ENCODE results near the gene ZCWPW1. TPM values are rescaled to one million over a fixed set of nuclear protein-coding genes. Genes with fewer than 3 reads are reported as not detected.
A peak's percentile ranks its signal among the peaks of the same experiment; 100 is the strongest.
"Not testable (repeated sequence)": the region's sequence is repeated elsewhere in the genome, so short reads cannot be mapped to it uniquely, and the experiment has no call there.

The ZCWPW1 gene
- total RNA-seq, 1 donor from 2014 or later = 1.3 TPM

DNA sequence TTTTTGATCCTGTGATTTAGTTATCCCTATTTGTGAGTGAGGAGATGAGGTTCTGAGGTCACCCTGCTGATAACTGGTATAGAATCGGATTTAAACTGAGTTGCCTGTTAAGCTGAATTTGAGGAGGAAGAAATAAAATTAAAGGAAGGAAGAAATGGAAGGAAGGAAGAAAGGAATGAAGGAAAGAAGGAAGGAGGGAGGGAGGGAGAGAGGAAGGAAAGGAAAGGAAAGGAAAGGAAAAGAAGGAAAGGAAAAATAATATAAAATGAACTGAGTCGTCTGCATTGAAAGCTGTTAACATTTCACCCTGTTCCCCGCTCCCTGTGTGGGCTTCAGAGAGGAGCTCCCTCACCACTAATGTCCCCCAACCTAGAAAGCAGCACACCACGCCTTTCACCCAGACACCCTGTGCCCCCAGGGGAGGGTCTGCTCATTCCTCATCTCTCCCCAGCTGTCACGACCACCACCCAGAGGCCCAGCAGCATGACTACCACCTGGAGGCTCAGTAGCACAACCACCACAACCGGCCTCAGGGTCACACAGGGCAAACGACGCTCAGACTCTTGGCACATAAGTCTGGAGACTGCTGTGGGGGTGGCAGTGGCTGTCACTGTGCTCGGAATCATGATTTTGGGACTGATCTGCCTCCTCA lies 38.9 kb downstream of the ZCWPW1 start:
- TF ChIP-seq, protein P1, sequence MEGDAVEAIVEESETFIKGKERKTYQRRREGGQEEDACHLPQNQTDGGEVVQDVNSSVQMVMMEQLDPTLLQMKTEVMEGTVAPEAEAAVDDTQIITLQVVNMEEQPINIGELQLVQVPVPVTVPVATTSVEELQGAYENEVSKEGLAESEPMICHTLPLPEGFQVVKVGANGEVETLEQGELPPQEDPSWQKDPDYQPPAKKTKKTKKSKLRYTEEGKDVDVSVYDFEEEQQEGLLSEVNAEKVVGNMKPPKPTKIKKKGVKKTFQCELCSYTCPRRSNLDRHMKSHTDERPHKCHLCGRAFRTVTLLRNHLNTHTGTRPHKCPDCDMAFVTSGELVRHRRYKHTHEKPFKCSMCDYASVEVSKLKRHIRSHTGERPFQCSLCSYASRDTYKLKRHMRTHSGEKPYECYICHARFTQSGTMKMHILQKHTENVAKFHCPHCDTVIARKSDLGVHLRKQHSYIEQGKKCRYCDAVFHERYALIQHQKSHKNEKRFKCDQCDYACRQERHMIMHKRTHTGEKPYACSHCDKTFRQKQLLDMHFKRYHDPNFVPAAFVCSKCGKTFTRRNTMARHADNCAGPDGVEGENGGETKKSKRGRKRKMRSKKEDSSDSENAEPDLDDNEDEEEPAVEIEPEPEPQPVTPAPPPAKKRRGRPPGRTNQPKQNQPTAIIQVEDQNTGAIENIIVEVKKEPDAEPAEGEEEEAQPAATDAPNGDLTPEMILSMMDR (IDR thresholded peaks at IDR 0.05; ENCODE audit: insufficient read depth, low read length, severe bottlenecking) = no peak
- FAIRE-seq = no peak
- H3K4me3 ChIP-seq (ENCODE audit: low read depth, low read length) = no peak overlapping the region
- H3K36me3 ChIP-seq (ENCODE audit: control insufficient read depth, insufficient read depth, low read length) = no peaks in the 10 kb centered on the region
- DNase-seq (ENCODE audit: low read depth) = no peak
- H3K27me3 ChIP-seq (ENCODE audit: control insufficient read depth, insufficient read depth, low read length) = no peaks in the 10 kb centered on the region

DNA sequence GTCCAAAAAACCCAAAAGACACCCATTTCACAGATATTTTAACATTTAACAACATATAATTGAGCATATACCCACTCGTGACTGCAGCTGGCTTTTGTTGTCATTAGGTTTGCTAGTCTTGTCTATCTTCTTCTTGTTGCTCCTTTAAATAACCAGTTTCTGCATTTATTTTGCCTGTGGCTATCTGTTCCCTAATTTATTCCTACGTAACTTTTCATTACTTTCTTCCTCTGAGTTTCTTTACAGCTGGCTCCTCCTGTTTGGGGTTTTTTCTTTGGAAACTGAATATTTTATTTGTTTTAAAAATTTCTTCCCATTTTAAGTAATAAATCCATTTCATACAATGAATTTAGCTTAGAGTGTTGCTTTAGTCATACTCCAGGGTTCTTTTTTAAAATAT lies 40.8 kb downstream of the ZCWPW1 start:
- H3K4me3 ChIP-seq (ENCODE audit: low read depth, low read length) = no peak overlapping the region
- no peaks in the 10 kb centered on the region for H3K36me3 ChIP-seq (ENCODE audit: control insufficient read depth, insufficient read depth, low read length)
- FAIRE-seq (no peak), DNase-seq (ENCODE audit: low read depth) (no peak)
- H3K27me3 ChIP-seq (ENCODE audit: control insufficient read depth, insufficient read depth, low read length) = no peaks in the 10 kb centered on the region
- TF ChIP-seq, protein P1 (IDR thresholded peaks at IDR 0.05; ENCODE audit: insufficient read depth, low read length, severe bottlenecking) = no peak

DNA sequence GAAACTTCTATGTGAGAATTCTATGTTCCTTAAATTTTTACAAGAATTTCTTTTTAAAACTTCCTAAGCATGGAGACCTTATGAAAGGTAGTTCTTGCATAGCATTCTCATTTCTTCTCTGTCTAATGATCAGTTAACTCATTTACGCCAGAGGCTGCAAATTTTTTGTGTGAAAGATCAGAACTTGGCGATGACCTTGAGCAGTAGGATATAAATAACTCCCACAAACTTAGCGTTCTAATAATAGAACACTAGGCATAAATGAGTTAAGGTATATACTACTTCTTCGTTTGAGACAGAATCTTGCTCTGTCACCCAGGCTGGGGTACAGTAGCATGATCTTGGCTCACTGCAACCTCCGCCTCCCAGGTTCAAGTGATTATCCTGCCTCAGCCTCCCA lies 41.6 kb downstream of the ZCWPW1 start:
- FAIRE-seq = no peak
- DNase-seq (ENCODE audit: low read depth) = no peak
- TF ChIP-seq, protein P1 (IDR thresholded peaks at IDR 0.05; ENCODE audit: insufficient read depth, low read length, severe bottlenecking) = no peak

DNA sequence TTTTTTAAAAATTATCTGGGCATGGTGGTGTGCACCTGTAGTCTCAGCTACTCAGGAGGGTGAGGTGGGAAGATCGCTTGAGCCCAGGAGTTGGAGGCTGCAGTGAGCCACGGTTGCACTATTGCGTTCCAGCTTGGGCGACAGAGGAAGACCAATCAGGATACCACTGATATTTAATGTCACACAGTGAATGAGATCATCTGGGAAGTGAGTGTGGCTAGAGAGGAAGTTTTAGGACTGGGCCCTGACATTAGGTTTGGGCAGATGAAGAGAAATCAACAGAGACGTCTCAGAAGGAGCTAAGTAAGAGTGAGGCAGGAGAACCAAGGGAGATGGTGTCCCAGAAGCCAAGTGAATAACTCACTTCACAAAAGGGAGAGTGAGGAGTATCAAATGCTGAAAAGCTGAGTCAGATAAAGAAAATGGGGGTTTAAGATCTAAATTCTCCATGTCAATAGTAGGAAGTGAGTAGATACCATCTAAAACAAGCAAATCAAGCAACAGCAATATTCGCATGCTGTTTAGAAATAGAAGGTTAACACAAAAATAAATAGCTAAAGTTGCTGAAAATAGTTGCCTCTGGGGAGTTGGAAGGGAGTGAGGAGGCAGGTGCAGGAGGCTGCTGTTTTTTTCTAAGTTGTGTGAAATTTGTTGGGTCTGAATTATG lies 43.7 kb downstream of the ZCWPW1 start:
- TF ChIP-seq, protein P1 (IDR thresholded peaks at IDR 0.05; ENCODE audit: insufficient read depth, low read length, severe bottlenecking) = no peak
- FAIRE-seq (no peak), DNase-seq (ENCODE audit: low read depth) (no peak)
- Histone ChIP-seq H3K4me3 (ENCODE audit: low read depth, low read length) (no peak overlapping the region), H3K36me3 (ENCODE audit: control insufficient read depth, insufficient read depth, low read length) (no peaks in the 10 kb centered on the region), H3K27me3 (ENCODE audit: control insufficient read depth, insufficient read depth, low read length) (peaks cover 1% of the 10 kb centered on the region)

More for the DNA sequence above, 41.6 kb downstream of the ZCWPW1 start:
- H3K36me3 ChIP-seq (ENCODE audit: control insufficient read depth, insufficient read depth, low read length) = no peaks in the 10 kb centered on the region
- no peak overlapping the region for H3K4me3 ChIP-seq (ENCODE audit: low read depth, low read length)
- H3K27me3 ChIP-seq (ENCODE audit: control insufficient read depth, insufficient read depth, low read length) = peaks cover 1% of the 10 kb centered on the region

DNA sequence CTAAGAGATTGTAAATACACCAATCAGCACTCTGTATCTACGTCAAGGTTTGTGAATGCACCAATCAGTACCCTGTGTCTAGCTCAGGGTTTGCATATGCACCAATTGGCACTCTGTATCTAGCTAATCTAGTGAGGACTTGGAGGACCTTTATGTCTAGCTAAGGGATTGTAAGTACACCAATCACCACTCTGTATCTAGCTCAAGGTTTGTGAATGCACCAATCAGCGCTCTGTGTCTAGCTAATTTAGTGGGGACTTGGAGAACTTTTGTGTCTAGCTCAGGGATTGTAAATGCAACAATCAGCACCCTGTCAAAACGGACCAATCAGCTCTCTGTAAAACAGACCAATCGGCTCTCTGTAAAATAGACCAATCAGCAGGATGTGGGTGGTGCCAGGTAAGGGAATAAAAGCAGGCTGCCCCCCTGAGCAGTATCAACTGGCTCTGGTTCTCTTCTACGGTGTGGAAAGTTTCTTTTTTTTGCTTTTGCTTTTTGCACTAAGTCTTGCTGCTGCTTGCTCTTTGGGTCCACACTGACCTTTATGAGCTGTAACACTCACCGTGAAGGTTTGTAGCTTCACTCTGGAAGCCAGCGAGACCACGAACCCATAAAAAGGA lies 46.2 kb downstream of the ZCWPW1 start:
- DNase-seq (ENCODE audit: low read depth); H3K4me3 ChIP-seq (ENCODE audit: low read depth, low read length); H3K27me3 ChIP-seq (ENCODE audit: control insufficient read depth, insufficient read depth, low read length); H3K36me3 ChIP-seq (ENCODE audit: control insufficient read depth, insufficient read depth, low read length): not testable (repeated sequence)
- FAIRE-seq = peak; percentile 95

DNA sequence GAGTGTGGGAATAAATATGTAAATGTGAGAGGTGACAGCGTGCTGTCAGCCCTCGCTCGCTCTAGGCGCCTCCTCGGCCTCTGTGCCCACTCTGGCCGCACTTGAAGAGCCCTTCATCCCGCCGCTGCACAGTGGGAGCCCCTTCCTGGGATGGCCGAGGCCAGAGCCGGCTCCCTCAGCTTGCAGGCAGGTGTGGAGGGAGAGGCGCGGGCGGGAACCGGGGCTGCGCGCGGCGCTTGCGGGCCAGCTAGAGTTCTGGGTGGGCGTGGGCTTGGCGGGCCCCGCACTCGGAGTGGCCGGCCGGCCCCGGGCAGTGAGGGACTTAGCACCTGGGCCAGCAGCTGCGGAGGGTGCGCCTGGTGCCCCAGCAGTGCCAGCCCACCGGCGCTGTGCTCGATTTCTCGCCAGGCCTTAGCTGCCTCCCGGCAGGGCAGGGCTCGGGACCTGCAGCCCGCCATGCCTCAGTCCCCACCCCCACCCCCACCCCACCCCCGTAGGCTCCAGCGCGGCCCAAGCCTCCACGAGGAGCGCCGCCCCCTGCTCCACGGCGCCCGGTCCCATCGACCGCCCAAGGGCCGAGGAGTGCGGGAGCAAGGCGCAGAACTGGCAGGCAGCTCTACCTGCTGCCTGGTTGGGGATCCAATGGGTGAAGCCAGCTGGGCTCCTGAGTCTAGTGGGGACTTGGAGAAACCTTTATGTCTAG lies 46.8 kb downstream of the ZCWPW1 start:
- not testable (repeated sequence) for FAIRE-seq; DNase-seq (ENCODE audit: low read depth); H3K36me3 ChIP-seq (ENCODE audit: control insufficient read depth, insufficient read depth, low read length); H3K27me3 ChIP-seq (ENCODE audit: control insufficient read depth, insufficient read depth, low read length); H3K4me3 ChIP-seq (ENCODE audit: low read depth, low read length)
